GM03348 (cell line): ENCODE results near the gene SLIT1.

Experiments
- DNase-seq: peaks from one replicate; pipeline ENCODE4 v3.0.0; 2012; ENCODE audit warnings: low spot score

Gene SLIT1

GRCh38 chr10:97020452-97021400 lies 165.0 kb downstream of the SLIT1 start:
- no peak for DNase-seq

DNA sequence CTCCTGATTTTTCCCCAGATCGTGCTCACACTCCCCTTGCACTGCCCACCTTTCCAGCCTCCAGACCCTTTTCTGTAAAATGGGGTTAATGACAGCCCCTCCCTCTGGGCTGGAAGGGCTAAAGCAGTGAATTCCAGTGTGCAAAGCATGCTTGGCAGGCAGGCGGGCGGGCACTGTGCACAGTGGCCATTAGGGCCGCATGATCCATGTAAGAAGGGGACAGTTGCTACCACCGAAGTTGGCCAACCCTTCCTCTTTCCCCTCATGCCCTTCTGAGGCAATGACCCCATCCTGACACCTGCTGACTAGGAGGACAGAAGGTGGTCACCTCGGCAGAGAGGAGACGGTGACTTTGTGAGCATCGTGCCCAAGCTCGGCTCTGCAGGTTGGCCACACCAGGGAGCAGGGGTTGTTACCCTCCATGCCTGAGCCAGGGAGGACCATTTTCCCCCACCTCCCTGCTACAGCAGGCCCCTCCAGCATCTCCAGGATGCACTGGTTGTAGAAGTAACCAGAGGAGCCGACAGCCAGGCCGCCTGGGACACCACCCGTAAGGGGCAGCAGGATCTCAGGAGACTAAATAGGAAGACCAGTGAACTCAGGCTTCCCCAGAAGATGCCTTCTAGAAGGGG lies 166.4 kb downstream of the SLIT1 start:
- no peak for DNase-seq

DNA sequence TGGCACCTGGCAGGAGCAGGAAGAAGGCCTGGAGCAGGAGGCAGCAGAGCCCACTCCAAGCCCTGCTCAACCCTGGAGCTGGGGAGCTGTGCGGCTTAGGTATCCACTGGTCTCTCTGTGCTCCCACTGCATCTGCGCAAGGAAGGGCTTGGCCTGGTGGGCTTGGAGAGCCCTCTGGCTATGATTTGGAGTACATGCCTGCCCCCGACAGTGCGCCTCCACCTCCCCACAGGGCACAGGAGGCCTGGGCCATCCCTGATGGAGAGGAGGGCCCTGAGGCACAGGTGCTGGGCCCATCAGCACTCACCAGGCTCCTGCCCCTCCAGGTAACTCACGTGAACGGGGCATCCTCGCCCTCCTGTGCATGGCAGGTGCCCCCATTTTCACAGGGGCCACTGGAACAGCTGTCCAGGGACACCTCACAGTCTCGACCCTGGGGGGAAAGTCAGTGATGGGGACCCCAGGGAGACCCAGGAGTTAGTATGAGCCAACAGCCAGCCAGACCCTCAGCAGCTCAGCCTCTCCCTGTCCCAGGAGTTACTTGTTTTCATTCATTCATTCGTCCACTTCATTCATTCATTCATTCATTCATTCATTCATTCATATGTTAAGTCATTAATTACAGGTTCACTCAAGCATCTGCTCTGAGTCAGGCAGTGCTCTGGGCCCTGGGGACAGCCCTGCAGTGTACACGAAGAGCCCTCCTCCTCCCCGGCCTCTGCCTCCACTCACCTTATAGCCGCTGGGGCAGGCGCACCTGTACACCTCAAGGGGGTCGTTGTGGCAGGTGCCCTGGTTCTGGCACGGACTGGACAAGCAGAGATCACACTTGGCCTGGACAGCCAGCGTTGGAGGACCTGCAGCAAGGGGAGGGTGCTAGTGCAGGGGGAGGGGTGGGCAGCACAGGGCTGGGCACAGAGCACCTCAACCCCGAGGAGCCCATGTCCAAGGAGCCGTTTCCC lies 167.2 kb downstream of the SLIT1 start:
- DNase-seq = no peak

GRCh38 chr10:97017474-97017903 lies 168.3 kb downstream of the SLIT1 start:
- no peak for DNase-seq

DNA sequence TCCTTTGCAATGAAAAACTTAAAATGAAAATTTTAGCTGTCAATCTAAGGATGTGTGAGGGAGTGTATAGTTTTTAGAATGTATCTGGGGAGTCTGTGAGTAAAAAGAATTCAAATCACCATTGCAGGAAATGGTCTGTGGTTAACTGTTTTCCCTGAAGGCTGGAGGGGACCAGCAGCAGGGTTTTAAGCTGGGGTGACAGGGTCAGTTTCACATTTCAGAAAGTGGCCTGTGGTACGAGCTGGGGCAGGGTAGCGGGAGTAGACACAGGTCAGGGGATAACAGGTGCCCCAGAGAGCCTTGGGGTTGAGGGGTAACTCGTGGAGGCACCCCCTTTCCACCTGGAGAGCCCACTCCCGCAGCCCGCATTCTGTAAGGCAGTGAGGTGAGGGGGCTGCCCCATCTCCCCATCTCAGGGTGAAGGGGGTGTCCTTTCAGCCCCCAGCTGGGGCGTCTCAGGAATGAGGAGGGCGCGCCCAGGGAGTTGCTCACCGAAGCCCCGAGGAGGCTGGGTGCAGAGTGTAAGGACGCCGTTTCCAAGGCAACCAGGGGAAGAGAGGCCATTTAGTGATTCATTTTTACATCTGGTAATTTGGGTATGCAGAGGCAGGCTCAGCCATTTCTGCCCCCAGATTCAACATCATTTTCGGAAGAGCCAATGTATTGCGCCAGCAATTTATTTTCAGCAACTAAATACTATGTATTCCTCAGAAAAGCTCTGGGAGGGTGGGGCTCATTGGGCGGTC lies 168.9 kb downstream of the SLIT1 start:
- no peak for DNase-seq

DNA sequence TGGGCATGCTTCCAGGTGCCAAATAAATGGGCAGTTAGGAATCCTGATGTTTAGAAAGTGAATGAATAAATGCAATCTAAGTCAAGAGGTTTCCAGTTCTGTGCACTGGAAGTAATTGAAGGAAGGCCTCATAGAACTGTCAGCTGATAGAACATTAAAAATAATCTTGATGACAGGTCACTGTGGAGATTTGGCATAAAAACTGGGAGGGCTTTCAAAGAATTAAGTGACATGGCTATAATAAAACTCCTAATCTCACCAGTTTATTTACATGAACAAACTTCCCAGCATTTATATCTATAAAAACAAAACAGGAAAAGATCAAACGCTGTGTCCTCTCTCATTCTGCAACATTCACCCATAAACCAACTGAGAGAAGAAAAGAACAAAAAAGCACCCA lies 170.5 kb downstream of the SLIT1 start:
- DNase-seq = no peak

GRCh38 chr10:97013983-97014382 lies 171.8 kb downstream of the SLIT1 start:
- no peak for DNase-seq

- DNase-seq = no peak
Observed at GRCh38 chr10:97013568-97013967, 172.2 kb downstream of the SLIT1 start.

- DNase-seq = no peak
Observed at GRCh38 chr10:97012470-97012869, 173.3 kb downstream of the SLIT1 start.

- no peak for DNase-seq
Observed at GRCh38 chr10:97011397-97011796, 174.4 kb downstream of the SLIT1 start.

DNA sequence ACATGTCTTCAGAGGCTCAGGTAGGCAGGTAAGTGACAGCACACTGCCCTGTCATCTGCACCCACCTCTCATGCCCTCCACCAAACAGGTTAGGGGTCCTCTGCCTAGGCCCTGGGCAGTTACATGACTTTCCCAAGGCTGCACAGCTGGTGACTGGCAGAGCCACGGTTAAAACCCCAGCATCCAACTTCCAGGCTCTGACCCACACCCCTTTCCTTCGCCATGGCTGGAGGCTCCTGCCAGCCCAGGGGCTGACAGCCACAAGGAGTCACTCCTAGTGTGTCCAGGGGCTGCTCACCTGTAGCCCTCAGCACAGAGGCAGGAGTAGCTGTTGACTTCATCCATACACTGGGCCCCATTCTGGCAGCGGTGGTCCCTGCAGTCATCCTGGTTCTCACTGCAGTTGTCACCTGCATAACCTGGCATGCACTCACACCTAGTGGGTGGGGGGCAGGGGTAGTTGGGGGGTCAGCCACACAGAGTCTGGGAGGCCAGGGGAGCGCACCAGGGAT lies 175.0 kb downstream of the SLIT1 start:
- no peak for DNase-seq

DNA sequence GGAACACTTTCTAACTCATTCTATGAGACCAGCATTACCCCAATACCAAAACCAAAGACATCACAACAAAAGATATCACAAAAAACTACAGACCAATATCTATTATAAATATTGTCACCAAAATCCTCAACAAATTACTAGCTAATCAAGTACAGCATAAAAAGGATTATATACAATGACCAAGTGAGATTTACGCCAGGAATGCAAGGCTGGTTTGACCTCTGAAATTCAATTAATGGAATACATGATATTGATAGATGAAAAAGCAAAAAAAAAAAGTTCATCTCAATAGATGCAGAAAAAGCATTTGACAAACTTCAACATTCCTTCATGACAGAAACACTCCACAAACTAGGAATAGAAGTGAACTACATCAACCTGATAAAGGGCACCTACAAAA lies 178.3 kb downstream of the SLIT1 start:
- no peak for DNase-seq

DNA sequence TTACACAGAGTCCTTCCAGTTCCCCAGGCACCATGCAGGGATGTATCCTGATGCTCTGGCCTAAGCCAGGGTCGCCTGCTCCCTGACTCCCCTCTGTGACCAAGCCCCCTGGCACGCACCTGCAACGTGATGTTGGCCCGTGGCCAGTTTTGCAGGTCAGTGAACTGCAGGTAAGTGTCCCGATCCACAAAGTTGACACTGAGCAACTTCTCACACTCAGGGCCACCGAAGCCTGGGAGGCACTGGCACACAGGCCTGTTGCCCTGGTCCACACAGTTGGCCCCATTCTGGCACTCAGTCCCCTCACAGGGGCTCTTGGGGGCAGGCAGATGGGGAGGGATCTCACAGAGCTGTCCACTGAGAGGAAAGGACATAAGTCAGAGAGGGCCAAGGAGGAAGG lies 179.4 kb downstream of the SLIT1 start:
- DNase-seq = no peak

GRCh38 chr10:97005349-97005748 lies 180.4 kb downstream of the SLIT1 start:
- no peak for DNase-seq

DNA sequence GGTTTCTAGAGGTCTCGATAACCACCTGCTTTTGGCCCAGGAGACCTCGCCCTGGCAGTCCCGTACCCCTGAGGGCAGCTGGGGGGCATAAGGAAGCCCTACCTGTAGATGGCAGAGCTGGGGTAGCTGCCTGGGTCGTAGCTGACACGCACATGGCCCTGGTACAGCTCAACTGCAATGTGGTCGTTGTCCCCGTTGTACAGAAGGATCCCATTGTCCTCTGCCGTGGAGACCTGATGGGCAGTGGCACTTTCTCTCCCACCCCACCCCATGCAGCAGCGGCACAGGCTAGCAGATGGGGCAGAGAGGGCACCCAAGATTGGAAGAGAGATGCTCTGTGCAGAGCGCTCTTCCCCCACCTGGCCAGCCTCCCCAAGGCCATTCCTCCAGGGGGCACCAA lies 181.2 kb downstream of the SLIT1 start:
- DNase-seq = no peak

DNA sequence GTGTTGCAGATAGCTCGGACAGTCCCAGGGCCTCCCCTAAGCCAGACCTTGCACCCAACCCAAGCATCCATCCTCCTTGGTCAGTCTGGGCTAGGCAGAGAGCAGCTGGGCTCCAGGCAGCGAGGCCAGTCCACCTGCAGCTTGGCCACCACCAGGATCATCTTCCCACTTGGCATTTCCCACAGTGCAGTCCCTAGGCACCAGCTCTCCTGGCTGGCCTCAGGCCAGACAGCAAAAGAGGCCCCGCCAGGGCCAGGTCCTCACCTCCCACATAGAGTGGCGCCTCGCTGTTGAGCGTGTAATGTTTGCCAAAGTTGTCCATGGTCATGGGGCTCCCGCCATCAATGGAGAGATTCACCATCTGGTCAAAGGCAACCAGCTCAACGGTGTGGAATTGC lies 182.0 kb downstream of the SLIT1 start:
- DNase-seq = no peak

DNA sequence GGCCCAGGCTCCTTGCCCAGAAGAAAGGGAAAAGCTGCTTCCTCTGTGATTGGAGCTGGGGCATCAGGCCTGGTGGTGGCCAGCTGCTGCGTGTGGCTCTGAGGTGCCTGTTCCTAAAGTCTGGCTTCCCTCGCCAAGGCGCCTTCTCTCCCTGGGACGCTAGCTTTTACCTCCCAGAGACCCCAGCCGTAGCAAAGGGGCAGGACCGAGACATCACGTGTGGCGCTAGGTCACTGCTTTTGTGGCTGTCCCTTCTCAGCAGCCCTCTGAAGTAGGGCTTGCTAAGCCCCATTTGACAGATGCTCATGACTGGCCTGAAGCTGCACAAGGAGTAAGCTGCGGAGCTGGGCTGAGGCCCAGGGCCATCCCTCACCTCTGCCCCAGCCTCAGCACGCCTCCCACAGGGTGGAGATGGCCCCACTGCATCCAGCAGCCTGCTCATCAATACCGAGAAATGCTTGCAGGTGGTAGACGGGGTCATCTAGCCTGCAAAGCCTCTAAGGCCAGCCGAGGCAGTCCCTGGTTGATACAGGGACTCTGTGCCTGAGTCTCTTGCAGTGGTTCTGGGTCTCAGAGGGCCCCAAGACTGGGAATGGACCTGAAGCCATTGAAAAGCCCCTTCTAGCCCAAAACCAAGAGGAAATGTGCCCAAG lies 182.5 kb downstream of the SLIT1 start:
- no peak for DNase-seq

DNA sequence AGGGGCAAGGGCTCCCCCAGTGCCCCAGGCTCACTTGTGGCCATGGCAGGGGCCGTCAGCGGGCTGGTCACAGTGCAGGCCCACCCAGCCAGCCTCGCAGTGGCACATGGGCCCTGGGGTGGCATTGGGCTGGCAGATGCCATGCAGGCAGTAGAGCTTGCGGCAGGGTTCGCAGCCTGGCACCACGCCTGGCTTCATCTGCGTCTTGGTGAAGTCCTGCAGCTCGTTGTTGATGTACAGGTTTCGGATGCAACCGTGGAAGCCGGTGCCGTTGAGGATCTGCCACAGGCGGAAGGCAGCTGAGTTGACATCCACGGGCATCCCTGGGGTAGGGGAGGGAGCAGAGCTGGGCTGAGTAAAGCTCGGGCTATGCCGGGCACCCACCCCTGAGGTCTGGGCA lies 183.1 kb downstream of the SLIT1 start:
- no peak for DNase-seq

GRCh38 chr10:97001183-97001991 lies 184.4 kb downstream of the SLIT1 start:
- DNase-seq = no peak
